HCT116 (cell line): ENCODE measurements around the gene DMAC2. TPM values are rescaled to one million over a fixed set of nuclear protein-coding genes. Genes with fewer than 3 reads are reported as not detected.

ENCODE experiments used
- ATAC-seq: fragments of 200-7000 bp; cut with Tn5 transposase; 2 replicates; pipeline ENCODE4 v1.9.1; 2020; ENCODE audit warnings: mild to moderate bottlenecking, moderate library complexity
- BruUV-seq: library from RNA; stranded (reverse); fragments of 400-500 nt; replicated peaks from 2 replicates; lab custom pipeline; 2021; lab: Mats Ljungman, UMichigan
- CTCF ChIA-PET: fragments of 300-600 bp; sonication (Branson Sonifier 250); formaldehyde crosslinking; loops from one replicate; lab custom pipeline; 2021; ENCODE audit warnings: antibody characterized with exemption; lab: Charles Lee
- POLR2A ChIA-PET: fragments of 300-600, 350-600 bp; sonication (Branson Sonifier 250); formaldehyde crosslinking; loops from one replicate; lab custom pipeline; 2021; ENCODE audit warnings: antibody characterized with exemption; lab: Charles Lee
- RAD21 ChIA-PET, 2 experiments: fragments of 300-600 bp; sonication (Branson Sonifier 250); formaldehyde crosslinking; loops; one replicate each; lab custom pipeline; 2023; ENCODE audit warnings: low total read pairs in 2 of 2; ENCODE audit not compliant: uncharacterized antibody in 2 of 2, unreplicated experiment in 2 of 2, low non-redundant PET in 1 of 2; lab: Charles Lee
- DNase-seq: peaks from one replicate; pipeline ENCODE4 v3.0.0-alpha.2; 2010; ENCODE audit warnings: low read depth, low spot score
- H2AFZ ChIP-seq: fragments of 200-600 bp; shearing (Covaris generic), sonication (generic); 2 replicates; pipeline ENCODE4 v1.6.1; 2017; ENCODE audit warnings: low read depth, mixed run types, mixed read lengths, antibody characterized with exemption, low read length; ENCODE audit not compliant: poor library complexity, severe bottlenecking
- H3K27ac ChIP-seq: 2 replicates; pipeline ENCODE4 v1.5.1; 2012; ENCODE audit warnings: low read depth, low read length
- H3K27me3 ChIP-seq: fragments of 200-600 bp; sonication (generic); 2 replicates; pipeline ENCODE4 v1.6.1; 2016; ENCODE audit warnings: mixed run types, low read length, mixed read lengths; ENCODE audit not compliant: insufficient read depth
- H3K36me3 ChIP-seq, 2 experiments: fragments of 200-500 bp in 1 of 2; fragments of 200-600 bp in 1 of 2; sonication (Bioruptor generic) in 1 of 2; sonication (generic) in 1 of 2; 2 replicates each; pipeline versions ENCODE4 v1.5.1 to v1.6.1; 2014 to 2016; ENCODE audit warnings: low read length in 2 of 2, inconsistent platforms in 1 of 2, mixed read lengths in 1 of 2, mixed run types in 1 of 2; ENCODE audit not compliant: insufficient read depth in 2 of 2, control insufficient read depth in 1 of 2
- H3K4me1 ChIP-seq, 2 experiments: fragments of 200-600 bp in 1 of 2; sonication (generic) in 1 of 2; 2 replicates each; pipeline versions ENCODE4 v1.5.1 to v1.6.1; 2012 to 2017; ENCODE audit warnings: low read length in 2 of 2, inconsistent platforms in 1 of 2, mild to moderate bottlenecking in 1 of 2, mixed read lengths in 1 of 2, mixed run types in 1 of 2, moderate library complexity in 1 of 2; ENCODE audit not compliant: insufficient read depth in 2 of 2, control insufficient read depth in 1 of 2
- H3K4me2 ChIP-seq: fragments of 200-600 bp; sonication (generic); 2 replicates; pipeline ENCODE4 v1.6.1; 2017; ENCODE audit warnings: mixed run types, low read length, mixed read lengths
- H3K4me3 ChIP-seq, 2 experiments: fragments of 200-600 bp in 1 of 2; sonication (generic) in 1 of 2; replicated peaks in 1 of 2; 2 replicates each; pipeline ENCODE4 v1.5.1; 2011 to 2016; ENCODE audit warnings: low read length in 2 of 2, control low read depth in 1 of 2, low read depth in 1 of 2, mild to moderate bottlenecking in 1 of 2, mixed read lengths in 1 of 2, mixed run types in 1 of 2
- H3K79me2 ChIP-seq: fragments of 200-600 bp; sonication (generic); 2 replicates; pipeline ENCODE4 v1.6.1; 2017; ENCODE audit warnings: mild to moderate bottlenecking, mixed run types, low read length, moderate library complexity, mixed read lengths; ENCODE audit not compliant: insufficient read depth
- H3K9ac ChIP-seq: fragments of 200-600 bp; sonication (generic); 2 replicates; pipeline ENCODE4 v1.6.1; 2016; ENCODE audit warnings: low read length, mixed read lengths
- H3K9me2 ChIP-seq: fragments of 200-600 bp; sonication (generic), shearing (Covaris generic); 2 replicates; pipeline ENCODE4 v1.6.1; 2017; ENCODE audit warnings: mixed run types, mild to moderate bottlenecking, moderate library complexity; ENCODE audit not compliant: insufficient read depth
- H3K9me3 ChIP-seq, 2 experiments: fragments of 200-500 bp in 1 of 2; fragments of 200-600 bp in 1 of 2; sonication (Bioruptor generic) in 1 of 2; sonication (generic) in 1 of 2; 2 replicates each; pipeline ENCODE4 v1.6.1; 2014 to 2017; ENCODE audit warnings: low read length in 2 of 2, mixed read lengths in 2 of 2, inconsistent platforms in 1 of 2, low read depth in 1 of 2, mild to moderate bottlenecking in 1 of 2, mixed run types in 1 of 2, moderate library complexity in 1 of 2; ENCODE audit not compliant: control insufficient read depth in 1 of 2, insufficient read depth in 1 of 2
- H4K20me1 ChIP-seq: fragments of 200-600 bp; sonication (generic), shearing (Covaris generic); 2 replicates; pipeline ENCODE4 v1.6.1; 2017; ENCODE audit warnings: mixed run types, mild to moderate bottlenecking, moderate library complexity; ENCODE audit not compliant: insufficient read depth
- ELF1 ChIP-seq: IDR thresholded peaks from 2 replicates; pipeline ENCODE4 v1.6.1; 2012; ENCODE audit warnings: low read depth, borderline replicate concordance
- EZH2 ChIP-seq: fragments of 200-600 bp; sonication (generic); IDR thresholded peaks from 2 replicates; pipeline ENCODE4 v1.6.1; 2017; ENCODE audit warnings: antibody characterized with exemption, mixed run types
- SP1 ChIP-seq: IDR thresholded peaks from 2 replicates; pipeline ENCODE4 v1.6.1; 2012; ENCODE audit warnings: low read depth
- SRF ChIP-seq: IDR thresholded peaks from 2 replicates; pipeline ENCODE4 v1.6.1; 2012; ENCODE audit warnings: low read depth
- YY1 ChIP-seq: IDR thresholded peaks from 2 replicates; pipeline ENCODE4 v1.6.1; 2011; ENCODE audit warnings: low read length, low read depth, moderate library complexity, mild to moderate bottlenecking; ENCODE audit not compliant: insufficient replicate concordance; ENCODE audit errors: extremely low read depth
- intact Hi-C: fragments of 100-400 bp; cut with micrococcal nuclease; formaldehyde crosslinking; loops from 2 replicates; pipeline ENCODE4 v1.10.0; 2022
- total RNA-seq: library from RNA; stranded (reverse); gene quantifications from one replicate; pipeline ENCODE4 v1.2.1, GENCODE V29; 2021; ENCODE audit not compliant: unreplicated experiment
- TF ChIP-seq, protein P1 (sequence below): IDR thresholded peaks from 2 replicates; pipeline ENCODE4 v1.6.1; 2012
- TF ChIP-seq, protein P2 (sequence below): IDR thresholded peaks from 2 replicates; pipeline ENCODE4 v1.6.1; 2012; ENCODE audit warnings: low read depth
- TF ChIP-seq, protein P3 (sequence below): IDR thresholded peaks from 2 replicates; pipeline ENCODE4 v1.6.1; 2012

Gene DMAC2
- total RNA-seq, 1 experiment from 2014 or later: 65.6 TPM

DNA sequence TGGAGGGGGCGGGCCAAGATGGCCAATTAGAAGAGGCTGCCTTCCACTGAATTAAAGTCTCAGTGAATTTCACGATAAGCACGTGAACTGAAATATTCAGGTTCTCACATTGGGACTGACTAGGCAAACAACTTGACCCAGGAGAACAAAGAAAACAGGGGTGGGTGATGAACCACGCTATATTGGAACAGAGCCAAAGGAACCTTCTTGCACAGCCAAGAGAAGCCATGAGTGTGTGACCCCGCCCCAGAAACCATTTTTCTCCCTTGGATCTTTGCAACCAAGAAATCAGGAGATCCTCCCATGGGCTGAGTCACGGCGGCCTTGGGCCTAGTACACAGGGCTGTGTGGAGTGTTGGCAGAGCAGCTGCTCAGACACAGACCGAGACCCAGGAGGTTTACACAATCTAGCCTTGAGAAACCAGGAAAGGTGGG, 40.1 kb upstream of the DMAC2 start:
- no peaks in the 10 kb centered on the region for H3K4me1 ChIP-seq
- no peak for TF ChIP-seq YY1
- TF ChIP-seq, protein P1, sequence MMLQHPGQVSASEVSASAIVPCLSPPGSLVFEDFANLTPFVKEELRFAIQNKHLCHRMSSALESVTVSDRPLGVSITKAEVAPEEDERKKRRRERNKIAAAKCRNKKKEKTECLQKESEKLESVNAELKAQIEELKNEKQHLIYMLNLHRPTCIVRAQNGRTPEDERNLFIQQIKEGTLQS: no peak
- no peak for TF ChIP-seq ELF1
- TF ChIP-seq, protein P2, sequence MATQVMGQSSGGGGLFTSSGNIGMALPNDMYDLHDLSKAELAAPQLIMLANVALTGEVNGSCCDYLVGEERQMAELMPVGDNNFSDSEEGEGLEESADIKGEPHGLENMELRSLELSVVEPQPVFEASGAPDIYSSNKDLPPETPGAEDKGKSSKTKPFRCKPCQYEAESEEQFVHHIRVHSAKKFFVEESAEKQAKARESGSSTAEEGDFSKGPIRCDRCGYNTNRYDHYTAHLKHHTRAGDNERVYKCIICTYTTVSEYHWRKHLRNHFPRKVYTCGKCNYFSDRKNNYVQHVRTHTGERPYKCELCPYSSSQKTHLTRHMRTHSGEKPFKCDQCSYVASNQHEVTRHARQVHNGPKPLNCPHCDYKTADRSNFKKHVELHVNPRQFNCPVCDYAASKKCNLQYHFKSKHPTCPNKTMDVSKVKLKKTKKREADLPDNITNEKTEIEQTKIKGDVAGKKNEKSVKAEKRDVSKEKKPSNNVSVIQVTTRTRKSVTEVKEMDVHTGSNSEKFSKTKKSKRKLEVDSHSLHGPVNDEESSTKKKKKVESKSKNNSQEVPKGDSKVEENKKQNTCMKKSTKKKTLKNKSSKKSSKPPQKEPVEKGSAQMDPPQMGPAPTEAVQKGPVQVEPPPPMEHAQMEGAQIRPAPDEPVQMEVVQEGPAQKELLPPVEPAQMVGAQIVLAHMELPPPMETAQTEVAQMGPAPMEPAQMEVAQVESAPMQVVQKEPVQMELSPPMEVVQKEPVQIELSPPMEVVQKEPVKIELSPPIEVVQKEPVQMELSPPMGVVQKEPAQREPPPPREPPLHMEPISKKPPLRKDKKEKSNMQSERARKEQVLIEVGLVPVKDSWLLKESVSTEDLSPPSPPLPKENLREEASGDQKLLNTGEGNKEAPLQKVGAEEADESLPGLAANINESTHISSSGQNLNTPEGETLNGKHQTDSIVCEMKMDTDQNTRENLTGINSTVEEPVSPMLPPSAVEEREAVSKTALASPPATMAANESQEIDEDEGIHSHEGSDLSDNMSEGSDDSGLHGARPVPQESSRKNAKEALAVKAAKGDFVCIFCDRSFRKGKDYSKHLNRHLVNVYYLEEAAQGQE: no peak
- no peak for TF ChIP-seq SRF
- TF ChIP-seq, protein P3, sequence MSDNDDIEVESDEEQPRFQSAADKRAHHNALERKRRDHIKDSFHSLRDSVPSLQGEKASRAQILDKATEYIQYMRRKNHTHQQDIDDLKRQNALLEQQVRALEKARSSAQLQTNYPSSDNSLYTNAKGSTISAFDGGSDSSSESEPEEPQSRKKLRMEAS: no peak
- no peak for TF ChIP-seq EZH2
- TF ChIP-seq SP1: no peak
- DNase-seq (no peak), ATAC-seq (no peak)
- no peak overlapping the region for H2AFZ ChIP-seq
- POLR2A ChIA-PET: no interaction called here
- BruUV-seq: no TSS peak
- no peak overlapping the region for H3K4me2 ChIP-seq
- no peak overlapping the region for H3K27ac ChIP-seq
- no peaks in the 10 kb centered on the region for H4K20me1 ChIP-seq
- H3K79me2 ChIP-seq: no peaks in the 10 kb centered on the region
- no peaks in the 10 kb centered on the region for H3K9me3 ChIP-seq
- no peaks in the 10 kb centered on the region for H3K36me3 ChIP-seq
- H3K27me3 ChIP-seq: peaks cover 80% of the 10 kb centered on the region
- CTCF ChIA-PET: no interaction called here
- no peaks in the 10 kb centered on the region for H3K9me2 ChIP-seq
- intact Hi-C loops: no loop called here
- RAD21 ChIA-PET: no interaction called here
- H3K4me3 ChIP-seq: no peak overlapping the region
- H3K9ac ChIP-seq: no peak overlapping the region
